Measurements from ENCODE around the gene ICE2. TPM values are rescaled to one million over a fixed set of nuclear protein-coding genes. Genes with fewer than 3 reads are reported as not detected.

The ICE2 gene
- total and polyA plus RNA-seq, 2 of the 8 experiments (the other 6 are each of a cell fraction or from before 2014, with no cell fraction given), result 40.0 to 87.3 TPM

GRCh38 chr15:60375306-60375705 is 103.6 kb downstream of the ICE2 start:
- H3K9me3 ChIP-seq (ENCODE audit: insufficient read depth in 2 of 2, low read depth in 1 of 2, low read length in 1 of 2), result no peaks in the 10 kb centered on the region
- no peak overlapping the region for H3K14ac ChIP-seq (ENCODE audit: insufficient read length)
- H3K23me2 ChIP-seq (ENCODE audit: low read depth, low read length), result no peaks in the 10 kb centered on the region
- H3K4me2 ChIP-seq (ENCODE audit: insufficient read depth in 1 of 2, low read depth in 2 of 2, low read length in 2 of 2), result no peak overlapping the region
- no peak overlapping the region for H2BK15ac ChIP-seq (ENCODE audit: low read length)
- no peak overlapping the region for H3K4me3 ChIP-seq (ENCODE audit: extremely low read depth in 1 of 4, insufficient read depth in 2 of 4, low read depth in 3 of 4, low read length in 4 of 4)
- no peak overlapping the region for H3K4ac ChIP-seq (replicated peaks; ENCODE audit: insufficient read length, low read depth, low read length)
- no peak overlapping the region for H2BK5ac ChIP-seq (ENCODE audit: low read depth, low read length)
- H2AK5ac ChIP-seq (ENCODE audit: low read depth, low read length), result no peak overlapping the region
- H3K27ac ChIP-seq (ENCODE audit: low read depth, low read length), result no peak overlapping the region
- H2AFZ ChIP-seq (ENCODE audit: low read length), result no peak overlapping the region
- H3K36me3 ChIP-seq (ENCODE audit: control insufficient read depth in 2 of 4, insufficient read depth in 4 of 4, low read length in 3 of 4), result peaks cover 0 to 15% (median 2%) of the 10 kb centered on the region in 4 experiments; a peak in 5 of 8 replicates
- no peak overlapping the region for H3K18ac ChIP-seq (ENCODE audit: extremely low read depth, low read length)
- peaks cover 2 to 8% (median 5%) of the 10 kb centered on the region in 4 experiments; a peak in 6 of 7 replicates for H3K4me1 ChIP-seq (replicated peaks in 1 of 4; ENCODE audit: control insufficient read depth in 3 of 4, insufficient read depth in 4 of 4, low read length in 3 of 4)
- H3K79me2 ChIP-seq (ENCODE audit: control insufficient read depth in 1 of 2, insufficient read depth in 2 of 2, low read length in 2 of 2), result no peaks in the 10 kb centered on the region
- DNase-seq (ENCODE audit: low read depth in 1 of 2, low spot score in 2 of 2), result no peak
- POLR2A ChIA-PET (ENCODE audit: partially characterized antibody), result interaction anchor here (1.0 to 2.0 kb wide), 5 partner anchors 13 to 104 kb away, joined by 3 to 6 read pairs (median 4); partner anchors contain the start of gene ICE2
- H2BK12ac ChIP-seq (ENCODE audit: low read depth, low read length), result no peak overlapping the region
- H2BK120ac ChIP-seq (replicated peaks; ENCODE audit: low read depth, low read length), result no peak overlapping the region
- H3K56ac ChIP-seq (replicated peaks; ENCODE audit: insufficient read length, low read depth, low read length), result no peak overlapping the region
- H3K23ac ChIP-seq (ENCODE audit: insufficient read length), result no peak overlapping the region
- no peak overlapping the region for H3K9ac ChIP-seq (replicated peaks in 1 of 4; ENCODE audit: extremely low read depth in 1 of 4, low read depth in 3 of 4, low read length in 3 of 4)
- H2BK20ac ChIP-seq (ENCODE audit: low read length), result no peak overlapping the region
- no peak overlapping the region for H4K8ac ChIP-seq (ENCODE audit: extremely low read depth, insufficient read depth, low read length)
- peaks cover 0 to 1% of the 10 kb centered on the region in 2 experiments for H4K20me1 ChIP-seq (replicated peaks in 1 of 2; ENCODE audit: control insufficient read depth in 1 of 2, insufficient read depth in 2 of 2, low read length in 2 of 2)
- CTCF ChIA-PET (ENCODE audit: partially characterized antibody), result interaction anchor here (1.0 to 5.2 kb wide), 5 partner anchors 15 to 145 kb away, joined by 3 to 38 read pairs (median 4); no protein-coding TSS in a partner anchor
- no peak for FAIRE-seq
- peaks cover 3% of the 10 kb centered on the region; the same call in 1 of the 2 replicates for H3K79me1 ChIP-seq (ENCODE audit: low read depth, low read length)
- 83% methylated on average over 5 of the region's 5 CpGs; no CpG with 5 or more reads in 1 of the 2 experiments for WGBS, 2 experiments (ENCODE audit: extremely low coverage in 1 of 2, insufficient coverage in 1 of 2, insufficient read length in 1 of 2, insufficient replicate concordance in 2 of 2, low coverage in 1 of 2, low lambda C conversion rate in 2 of 2, missing lambda C conversion rate in 1 of 2)
- no peaks in the 10 kb centered on the region for H3K27me3 ChIP-seq (replicated peaks in 1 of 4; ENCODE audit: control insufficient read depth in 3 of 4, extremely low read depth in 1 of 4, insufficient read depth in 3 of 4, low read length in 3 of 4)
- H4K91ac ChIP-seq (replicated peaks; ENCODE audit: insufficient read length, low read length), result no peak overlapping the region
- H4K5ac ChIP-seq (ENCODE audit: insufficient read length, low read depth, low read length), result no peak overlapping the region
- no peak for TF ChIP-seq TBP (IDR thresholded peaks at IDR 0.05; ENCODE audit: low read depth, low read length)
- TF ChIP-seq RFX5 (IDR thresholded peaks at IDR 0.05; ENCODE audit: borderline replicate concordance, low read depth, low read length), result no peak
- no peak for TF ChIP-seq ASH2L (IDR thresholded peaks at IDR 0.05; ENCODE audit: low read length)
- TF ChIP-seq NRF1 (IDR thresholded peaks at IDR 0.05; ENCODE audit: low read depth, low read length), result no peak
- TF ChIP-seq JUN (IDR thresholded peaks at IDR 0.05; ENCODE audit: low read depth, low read length), result no peak
- TF ChIP-seq PHF8 (conservative IDR thresholded peaks at IDR 0.05; ENCODE audit: low read depth, low read length), result no peak
- no peak for TF ChIP-seq SP2 (IDR thresholded peaks at IDR 0.05; ENCODE audit: low read length)
- no peak for TF ChIP-seq BCL11A (IDR thresholded peaks at IDR 0.05; ENCODE audit: low read depth in 2 of 2, low read length in 2 of 2)
- no peak for TF ChIP-seq HDAC6 (IDR thresholded peaks at IDR 0.05; ENCODE audit: low read depth, low read length)
- TF ChIP-seq HDAC2 (IDR thresholded peaks at IDR 0.05; ENCODE audit: borderline replicate concordance in 1 of 2, low read depth in 2 of 2, low read length in 2 of 2), result no peak
- no peak for TF ChIP-seq TAF1 (IDR thresholded peaks at IDR 0.05; ENCODE audit: low read depth, low read length)
- no peak for TF ChIP-seq MAX (IDR thresholded peaks at IDR 0.05)
- no peak for TF ChIP-seq CBX5 (IDR thresholded peaks at IDR 0.05; ENCODE audit: low read depth, low read length)
- TF ChIP-seq ATF3 (IDR thresholded peaks at IDR 0.05; ENCODE audit: insufficient read depth, low read depth, low read length), result no peak

Measured in H1 (cell line).